ENCODE measurements around the gene TIFAB. TPM values are rescaled to one million over a fixed set of nuclear protein-coding genes. Genes with fewer than 3 reads are reported as not detected.

TIFAB gene
- total RNA-seq, 4 donors from 2014 or later = not detected

DNA sequence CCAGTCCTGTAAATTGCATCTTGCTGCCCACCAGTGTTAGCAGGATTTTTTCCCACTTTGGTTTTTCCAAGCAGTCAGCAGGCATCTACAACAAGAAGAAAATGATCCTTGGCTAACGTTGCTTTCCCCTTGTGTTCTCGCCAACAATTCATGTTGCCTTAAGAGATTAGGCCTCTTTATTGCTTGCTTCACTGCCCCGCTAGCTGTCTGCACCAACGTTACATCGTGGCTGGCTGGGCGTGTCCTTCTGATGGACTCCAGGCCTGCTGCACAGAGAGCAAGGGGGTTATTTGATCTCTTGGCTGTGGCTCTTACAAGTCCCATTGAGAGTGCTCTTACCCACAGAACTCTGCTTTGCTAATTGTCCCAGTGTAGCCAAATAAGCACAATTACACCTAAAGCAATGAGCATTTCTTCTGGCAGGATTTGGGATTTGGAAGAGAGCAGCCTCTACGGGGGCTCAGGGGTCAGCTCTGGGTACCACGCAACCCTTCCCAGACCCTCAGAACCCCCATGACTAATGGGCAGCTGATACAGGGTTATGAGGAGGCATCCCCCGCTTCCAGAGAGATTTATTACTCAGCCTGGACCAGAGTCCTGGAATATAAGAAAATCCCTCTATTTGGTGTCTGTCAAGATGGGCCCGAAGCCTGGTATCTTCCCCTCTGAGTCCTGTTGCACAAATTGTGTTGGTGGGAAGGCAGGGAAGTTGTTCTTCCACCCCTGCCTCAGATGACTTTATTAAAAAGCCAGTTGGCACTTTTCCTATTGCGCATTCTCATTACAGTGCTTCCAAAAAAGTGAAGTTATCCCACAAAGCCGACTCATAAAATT, 22.6 kb downstream of the TIFAB start:
- WGBS, 2 donors = 23 to 49% methylated on average over 10 to 12 of the region's 12 CpGs
- TF ChIP-seq, protein P1, sequence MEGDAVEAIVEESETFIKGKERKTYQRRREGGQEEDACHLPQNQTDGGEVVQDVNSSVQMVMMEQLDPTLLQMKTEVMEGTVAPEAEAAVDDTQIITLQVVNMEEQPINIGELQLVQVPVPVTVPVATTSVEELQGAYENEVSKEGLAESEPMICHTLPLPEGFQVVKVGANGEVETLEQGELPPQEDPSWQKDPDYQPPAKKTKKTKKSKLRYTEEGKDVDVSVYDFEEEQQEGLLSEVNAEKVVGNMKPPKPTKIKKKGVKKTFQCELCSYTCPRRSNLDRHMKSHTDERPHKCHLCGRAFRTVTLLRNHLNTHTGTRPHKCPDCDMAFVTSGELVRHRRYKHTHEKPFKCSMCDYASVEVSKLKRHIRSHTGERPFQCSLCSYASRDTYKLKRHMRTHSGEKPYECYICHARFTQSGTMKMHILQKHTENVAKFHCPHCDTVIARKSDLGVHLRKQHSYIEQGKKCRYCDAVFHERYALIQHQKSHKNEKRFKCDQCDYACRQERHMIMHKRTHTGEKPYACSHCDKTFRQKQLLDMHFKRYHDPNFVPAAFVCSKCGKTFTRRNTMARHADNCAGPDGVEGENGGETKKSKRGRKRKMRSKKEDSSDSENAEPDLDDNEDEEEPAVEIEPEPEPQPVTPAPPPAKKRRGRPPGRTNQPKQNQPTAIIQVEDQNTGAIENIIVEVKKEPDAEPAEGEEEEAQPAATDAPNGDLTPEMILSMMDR (IDR thresholded peaks at IDR 0.05) = no peak
- no peak for TF ChIP-seq POLR2A (IDR thresholded peaks at IDR 0.05)
- Histone ChIP-seq H3K4me3 (replicated peaks in 1 of 3) (no peak overlapping the region), H3K4me1 (peaks cover 0 to 16% of the 10 kb centered on the region in 2 donors), H3K36me3 (no peaks in the 10 kb centered on the region), H3K27me3 (no peaks in the 10 kb centered on the region), H3K27ac (no peak overlapping the region), H3K9me3 (no peaks in the 10 kb centered on the region)
- intact Hi-C loops (cut with DNase I) = no loop called here
- DNase-seq = peak; percentile 82 to 85

DNA sequence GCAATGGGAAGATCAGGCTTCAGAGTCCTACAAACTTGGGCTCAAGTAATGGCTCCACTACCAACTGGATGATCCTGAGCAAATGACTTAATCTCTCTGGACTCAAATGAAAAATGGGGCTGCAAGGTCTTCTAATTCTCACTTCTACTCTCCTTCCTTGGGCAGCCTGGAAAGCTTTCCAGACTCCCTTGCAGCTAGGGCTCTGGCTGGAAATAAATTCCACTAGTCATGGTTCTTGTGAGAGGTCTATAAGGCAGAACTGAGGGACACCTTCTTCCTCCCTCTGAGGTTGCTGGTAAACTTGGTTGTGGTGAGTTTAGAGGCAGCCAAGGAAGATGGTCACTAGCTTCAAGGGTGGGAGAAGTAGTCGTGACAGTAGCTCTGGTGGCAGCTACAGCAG, 23.6 kb downstream of the TIFAB start:
- 88 to 94% methylated on average over 1 of the region's 1 CpG for WGBS, 2 donors
- Histone ChIP-seq H3K27ac (no peak overlapping the region), H3K9me3 (no peaks in the 10 kb centered on the region), H3K4me3 (replicated peaks in 1 of 3) (no peak overlapping the region), H3K36me3 (no peaks in the 10 kb centered on the region), H3K27me3 (no peaks in the 10 kb centered on the region), H3K4me1 (peaks cover 0 to 16% of the 10 kb centered on the region in 2 donors)
- intact Hi-C loops (cut with DNase I) = no loop called here
- TF ChIP-seq, protein P1 (IDR thresholded peaks at IDR 0.05) = no peak
- no peak for TF ChIP-seq POLR2A (IDR thresholded peaks at IDR 0.05)
- DNase-seq = no peak

DNA sequence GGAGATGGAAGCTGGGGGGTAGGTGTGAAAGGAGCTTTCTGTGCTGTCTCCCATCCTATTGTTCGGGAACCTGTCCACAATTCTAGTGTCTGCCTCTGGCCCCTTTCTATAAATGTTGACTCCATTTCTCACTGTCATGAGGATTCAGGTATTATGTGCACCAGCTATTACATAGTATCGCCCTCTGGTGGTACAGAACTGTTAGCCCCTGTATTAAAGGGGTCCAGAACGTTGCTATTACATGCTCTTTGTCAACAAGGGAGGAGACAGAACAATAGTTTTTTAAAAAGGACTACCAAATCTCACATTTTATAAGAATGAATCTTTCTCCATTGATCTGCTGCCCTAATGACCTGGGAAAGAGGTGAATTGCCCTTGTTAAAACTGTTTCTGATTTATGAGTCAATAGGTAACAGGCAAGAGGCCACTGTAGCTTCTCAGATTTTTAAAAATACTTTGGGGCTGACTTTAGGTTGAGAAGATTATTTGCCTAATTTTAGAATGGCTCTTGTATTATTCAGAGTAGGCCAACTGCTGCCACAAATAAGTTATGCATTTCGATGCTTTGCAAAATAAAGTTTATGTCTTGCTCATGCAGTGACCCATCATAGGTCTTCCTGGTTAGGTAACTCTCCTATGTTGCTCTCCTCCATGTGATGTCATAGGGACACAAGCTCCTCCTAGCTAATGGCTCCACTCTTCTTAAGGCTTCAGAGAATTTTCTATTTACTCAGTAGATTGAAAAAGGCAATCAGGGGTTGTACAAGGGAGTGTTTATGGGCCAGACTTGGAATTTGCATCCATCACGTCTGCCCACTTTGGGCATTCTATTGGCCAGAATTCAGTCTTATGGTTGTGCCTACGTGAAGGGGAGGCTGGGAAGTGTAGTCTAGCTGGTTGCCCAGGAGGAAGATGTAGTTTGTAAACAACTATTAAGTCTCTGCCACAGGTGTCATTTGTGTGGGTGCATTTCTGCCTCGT, 25.8 kb downstream of the TIFAB start:
- no peaks in the 10 kb centered on the region for H3K36me3 ChIP-seq
- H3K4me3 ChIP-seq (replicated peaks in 1 of 3) = no peak overlapping the region
- no peaks in the 10 kb centered on the region for H3K9me3 ChIP-seq
- H3K27ac ChIP-seq = no peak overlapping the region
- H3K4me1 ChIP-seq = peaks cover 0 to 16% of the 10 kb centered on the region in 2 donors
- TF ChIP-seq, protein P1 (IDR thresholded peaks at IDR 0.05) = peak in 5 of 6 experiments; percentile 39 to 62 (median 45)
- TF ChIP-seq POLR2A (IDR thresholded peaks at IDR 0.05) = no peak
- intact Hi-C loops (cut with DNase I) = no loop called here
- no peaks in the 10 kb centered on the region for H3K27me3 ChIP-seq
- 65 to 66% methylated on average over 7 of the region's 7 CpGs for WGBS, 2 donors
- DNase-seq = no peak

DNA sequence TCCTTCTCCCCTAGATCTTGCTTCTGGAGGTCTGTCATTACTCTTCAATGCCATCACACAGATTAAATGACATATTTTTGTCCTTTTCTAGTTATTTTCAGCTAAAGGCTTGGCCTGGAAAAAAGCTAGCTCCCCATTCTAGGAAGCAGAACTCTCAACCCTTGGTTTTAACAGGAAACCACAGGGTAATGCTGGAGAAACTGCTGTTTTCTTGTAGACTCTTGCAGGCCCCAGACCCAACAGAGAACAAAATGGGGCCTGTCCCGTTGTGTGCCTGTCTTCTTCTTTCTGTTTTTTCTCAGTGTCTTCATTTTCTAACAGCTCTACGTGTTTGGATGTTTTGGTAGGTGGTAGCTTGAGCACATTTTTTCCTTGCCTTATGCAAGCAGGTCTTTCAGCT, 26.5 kb downstream of the TIFAB start:
- Histone ChIP-seq H3K36me3 (no peaks in the 10 kb centered on the region), H3K9me3 (no peaks in the 10 kb centered on the region), H3K4me3 (replicated peaks in 1 of 3) (no peak overlapping the region), H3K4me1 (peaks cover 0 to 16% of the 10 kb centered on the region in 2 donors), H3K27ac (no peak overlapping the region), H3K27me3 (no peaks in the 10 kb centered on the region)
- no peak for TF ChIP-seq POLR2A (IDR thresholded peaks at IDR 0.05)
- TF ChIP-seq, protein P1 (IDR thresholded peaks at IDR 0.05) = no peak
- intact Hi-C loops (cut with DNase I) = no loop called here
- 39 to 49% methylated on average over 2 of the region's 2 CpGs for WGBS, 2 donors
- DNase-seq = no peak

Measured in thyroid gland (tissue), 4 donors.